ENCODE results near the gene LRFN2. TPM values are rescaled to one million over a fixed set of nuclear protein-coding genes. Genes with fewer than 3 reads are reported as not detected.

LRFN2 gene
- total RNA-seq, 1 donor from 2014 or later: not detected

GRCh38 chr6:40409716-40410397, 177.3 kb downstream of the LRFN2 start:
- Mint-ChIP-seq H3K36me3 (ENCODE audit: low read depth) (no peaks in the 10 kb centered on the region), H3K4me3 (no peak overlapping the region), H3K27me3 (ENCODE audit: low read depth) (no peaks in the 10 kb centered on the region), H3K27ac (ENCODE audit: unreplicated experiment) (no peak overlapping the region), H3K4me1 (no peaks in the 10 kb centered on the region), H3K9me3 (no peaks in the 10 kb centered on the region)
- no peak for DNase-seq (ENCODE audit: low read depth, low spot score)
- TF ChIP-seq, protein P1, sequence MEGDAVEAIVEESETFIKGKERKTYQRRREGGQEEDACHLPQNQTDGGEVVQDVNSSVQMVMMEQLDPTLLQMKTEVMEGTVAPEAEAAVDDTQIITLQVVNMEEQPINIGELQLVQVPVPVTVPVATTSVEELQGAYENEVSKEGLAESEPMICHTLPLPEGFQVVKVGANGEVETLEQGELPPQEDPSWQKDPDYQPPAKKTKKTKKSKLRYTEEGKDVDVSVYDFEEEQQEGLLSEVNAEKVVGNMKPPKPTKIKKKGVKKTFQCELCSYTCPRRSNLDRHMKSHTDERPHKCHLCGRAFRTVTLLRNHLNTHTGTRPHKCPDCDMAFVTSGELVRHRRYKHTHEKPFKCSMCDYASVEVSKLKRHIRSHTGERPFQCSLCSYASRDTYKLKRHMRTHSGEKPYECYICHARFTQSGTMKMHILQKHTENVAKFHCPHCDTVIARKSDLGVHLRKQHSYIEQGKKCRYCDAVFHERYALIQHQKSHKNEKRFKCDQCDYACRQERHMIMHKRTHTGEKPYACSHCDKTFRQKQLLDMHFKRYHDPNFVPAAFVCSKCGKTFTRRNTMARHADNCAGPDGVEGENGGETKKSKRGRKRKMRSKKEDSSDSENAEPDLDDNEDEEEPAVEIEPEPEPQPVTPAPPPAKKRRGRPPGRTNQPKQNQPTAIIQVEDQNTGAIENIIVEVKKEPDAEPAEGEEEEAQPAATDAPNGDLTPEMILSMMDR (conservative IDR thresholded peaks at IDR 0.05): no peak

DNA sequence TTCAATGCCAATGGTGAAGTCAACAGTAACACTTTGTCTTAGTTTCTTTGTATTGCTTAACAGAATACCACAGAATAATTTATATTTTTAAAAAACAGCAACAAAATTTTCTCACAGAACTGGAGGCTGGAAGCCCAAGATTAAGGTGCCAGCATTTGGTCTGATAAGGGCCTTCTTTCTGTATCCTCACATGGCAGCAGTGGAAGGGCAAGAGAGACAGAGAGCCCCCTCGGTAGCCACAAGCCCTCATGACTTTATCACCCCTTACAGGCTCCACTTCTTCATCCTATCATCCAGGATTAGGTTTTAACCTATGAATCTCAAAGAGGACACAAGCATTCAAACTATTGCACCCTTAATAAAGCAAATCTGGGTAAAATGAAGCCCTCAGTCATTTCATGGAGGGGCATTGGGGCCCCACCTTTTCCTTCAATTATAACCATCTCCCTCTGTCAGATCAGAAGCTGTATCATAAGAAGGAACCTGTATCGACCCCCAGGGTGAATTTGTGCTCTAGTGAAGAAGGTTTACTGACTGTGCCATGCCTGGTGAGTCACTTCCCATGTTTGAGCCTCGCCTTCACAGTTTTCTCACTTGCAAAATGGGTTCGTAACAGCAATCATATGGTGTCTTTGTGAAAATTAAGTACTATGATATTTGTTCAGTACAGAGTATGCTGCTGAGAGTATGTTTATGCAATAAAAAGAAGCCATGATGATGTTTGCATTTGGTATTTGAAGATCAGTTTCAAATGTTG, 178.2 kb downstream of the LRFN2 start:
- Mint-ChIP-seq H3K4me3 (no peak overlapping the region), H3K27ac (ENCODE audit: unreplicated experiment) (no peak overlapping the region), H3K4me1 (no peaks in the 10 kb centered on the region), H3K27me3 (ENCODE audit: low read depth) (no peaks in the 10 kb centered on the region), H3K36me3 (ENCODE audit: low read depth) (no peaks in the 10 kb centered on the region), H3K9me3 (no peaks in the 10 kb centered on the region)
- TF ChIP-seq, protein P1 (conservative IDR thresholded peaks at IDR 0.05): no peak
- DNase-seq (ENCODE audit: low read depth, low spot score): no peak

DNA sequence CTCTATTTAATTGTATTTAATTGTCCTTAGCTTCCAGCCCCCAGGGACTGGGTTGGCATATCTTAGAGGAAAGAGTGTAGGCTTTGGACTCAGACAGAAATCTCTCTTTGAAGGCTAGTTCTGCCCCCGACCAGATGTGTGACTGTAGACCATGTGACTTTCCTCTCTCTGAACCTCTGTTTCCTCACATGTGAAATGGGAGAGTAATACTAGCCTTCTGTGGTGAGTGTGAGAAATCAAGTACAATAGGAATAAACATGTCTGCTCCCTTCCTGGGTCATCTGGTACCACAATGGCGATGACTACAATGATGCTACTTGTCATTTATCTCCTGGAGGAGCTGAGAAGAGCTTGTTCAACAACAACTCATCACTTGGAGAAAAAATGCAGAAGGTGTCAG, 179.9 kb downstream of the LRFN2 start:
- H3K4me3 Mint-ChIP-seq: no peak overlapping the region
- no peak for DNase-seq (ENCODE audit: low read depth, low spot score)
- H3K36me3 Mint-ChIP-seq (ENCODE audit: low read depth): no peaks in the 10 kb centered on the region
- TF ChIP-seq, protein P1 (conservative IDR thresholded peaks at IDR 0.05): no peak
- H3K4me1 Mint-ChIP-seq: no peaks in the 10 kb centered on the region
- H3K27ac Mint-ChIP-seq (ENCODE audit: unreplicated experiment): no peak overlapping the region
- no peaks in the 10 kb centered on the region for H3K27me3 Mint-ChIP-seq (ENCODE audit: low read depth)
- H3K9me3 Mint-ChIP-seq: no peaks in the 10 kb centered on the region

DNA sequence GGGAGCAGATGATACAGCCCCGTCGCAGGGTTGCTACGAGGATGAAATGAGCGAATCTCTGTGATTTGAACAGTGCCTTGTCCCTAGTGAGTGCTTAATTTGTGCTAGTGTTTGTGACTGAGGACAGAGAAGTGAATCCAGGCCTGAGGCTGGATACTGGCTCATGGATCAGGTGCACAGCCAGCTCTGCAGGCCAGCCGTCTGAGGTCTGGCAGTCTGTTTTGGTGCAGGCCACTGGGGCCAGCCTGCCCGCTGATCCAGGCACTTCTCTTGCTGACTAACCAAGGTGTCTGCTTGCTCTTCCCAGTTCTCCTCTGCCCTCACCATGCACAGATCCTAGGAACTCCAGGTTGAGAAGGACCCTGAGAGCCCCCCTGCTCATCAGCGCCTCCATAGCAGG, 181.0 kb downstream of the LRFN2 start:
- Mint-ChIP-seq H3K36me3 (ENCODE audit: low read depth) (no peaks in the 10 kb centered on the region), H3K27me3 (ENCODE audit: low read depth) (no peaks in the 10 kb centered on the region), H3K4me1 (no peaks in the 10 kb centered on the region), H3K27ac (ENCODE audit: unreplicated experiment) (peak overlapping the region; percentile 57), H3K4me3 (no peak overlapping the region), H3K9me3 (no peaks in the 10 kb centered on the region)
- TF ChIP-seq, protein P1 (conservative IDR thresholded peaks at IDR 0.05): no peak
- DNase-seq (ENCODE audit: low read depth, low spot score): no peak

DNA sequence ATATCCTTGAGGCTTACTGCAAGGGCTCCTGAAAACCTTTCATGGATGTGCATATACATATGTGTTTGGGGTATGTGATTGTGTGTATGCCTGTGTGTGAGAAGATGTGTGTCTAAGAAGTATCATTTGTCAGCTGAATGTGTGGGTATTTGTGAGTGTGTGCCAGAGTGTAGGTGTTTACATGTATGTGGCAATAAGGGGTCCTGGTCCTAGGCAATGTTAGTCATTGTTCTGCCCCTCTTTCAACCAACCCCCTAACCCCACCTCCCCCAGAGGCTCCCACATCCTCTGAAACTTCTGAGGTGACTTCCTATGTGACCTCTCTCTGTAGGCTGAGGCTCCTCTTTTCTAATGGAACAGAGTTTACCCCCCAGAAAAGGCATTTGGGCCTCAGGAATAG, 186.4 kb downstream of the LRFN2 start:
- H3K36me3 Mint-ChIP-seq (ENCODE audit: low read depth): no peaks in the 10 kb centered on the region
- H3K4me1 Mint-ChIP-seq: peaks cover 4% of the 10 kb centered on the region
- H3K27me3 Mint-ChIP-seq (ENCODE audit: low read depth): no peaks in the 10 kb centered on the region
- TF ChIP-seq, protein P1 (conservative IDR thresholded peaks at IDR 0.05): no peak
- peaks cover 2% of the 10 kb centered on the region for H3K9me3 Mint-ChIP-seq
- DNase-seq (ENCODE audit: low read depth, low spot score): no peak
- H3K4me3 Mint-ChIP-seq: no peak overlapping the region
- H3K27ac Mint-ChIP-seq (ENCODE audit: unreplicated experiment): no peak overlapping the region

Measured in neural crest cell (in vitro differentiated cells).